ENCODE measurements around the gene TPST1.

GRCh38 chr7:66216687-66217086, 11.6 kb downstream of the TPST1 start:
- no peak for TF ChIP-seq ELF4 (IDR thresholded peaks at IDR 0.05)
- no peak for TF ChIP-seq ZNF384 (IDR thresholded peaks at IDR 0.05)
- TF ChIP-seq ARNT (IDR thresholded peaks at IDR 0.05): no peak
- no peak for TF ChIP-seq SP1 (IDR thresholded peaks at IDR 0.05)
- TF ChIP-seq BHLHE40 (IDR thresholded peaks at IDR 0.05; ENCODE audit: borderline replicate concordance): no peak
- no peak for TF ChIP-seq SUZ12 (IDR thresholded peaks at IDR 0.05)
- no peak for TF ChIP-seq L3MBTL2 (conservative IDR thresholded peaks at IDR 0.05)
- no peak for TF ChIP-seq FOXM1 (IDR thresholded peaks at IDR 0.05; ENCODE audit: borderline replicate concordance)
- no peak for TF ChIP-seq PKNOX1 (IDR thresholded peaks at IDR 0.05)
- TF ChIP-seq NFRKB (IDR thresholded peaks at IDR 0.05): no peak
- TF ChIP-seq HDGF (IDR thresholded peaks at IDR 0.05; ENCODE audit: borderline replicate concordance): no peak
- no peak for TF ChIP-seq FOXA1 (IDR thresholded peaks at IDR 0.05)
- TF ChIP-seq CTBP1 (IDR thresholded peaks at IDR 0.05; ENCODE audit: borderline replicate concordance): no peak
